Activated CD8-positive, alpha-beta memory T cell treated with anti-CD3 and anti-CD28 coated beads, Interleukin-2, amount 10 ng/mL, durations not matched to agents 7 days and 5 days (primary cell): ENCODE results near the gene NFIX. TPM values are rescaled to one million over a fixed set of nuclear protein-coding genes. Genes with fewer than 3 reads are reported as not detected.

ENCODE experiments used
- ATAC-seq: fragments of 150-1000 bp; cut with Tn5 transposase; one replicate; pipeline ENCODE4 v1.10.0; 2021; ENCODE audit warnings: moderate library complexity
- CTCF ChIA-PET: fragments of 350-600 bp; sonication (Branson Sonifier 250); formaldehyde crosslinking; loops from one replicate; lab custom pipeline; 2021; ENCODE audit warnings: antibody characterized with exemption; lab: Charles Lee
- DNase-seq: peaks from one replicate; pipeline ENCODE4 v3.0.0-alpha.2; 2020
- H3K27ac Mint-ChIP-seq: one replicate; pipeline ENCODE4 v1.8.0; 2021; ENCODE audit warnings: mild to moderate bottlenecking, mixed read lengths
- H3K27me3 Mint-ChIP-seq: one replicate; pipeline ENCODE4 v1.8.0; 2021; ENCODE audit warnings: mixed read lengths
- H3K36me3 Mint-ChIP-seq: one replicate; pipeline ENCODE4 v1.8.0; 2021; ENCODE audit warnings: mild to moderate bottlenecking, mixed read lengths
- H3K4me1 Mint-ChIP-seq: one replicate; pipeline ENCODE4 v1.8.0; 2021; ENCODE audit warnings: mixed read lengths
- H3K4me3 Mint-ChIP-seq: one replicate; pipeline ENCODE4 v1.8.0; 2021; ENCODE audit warnings: mild to moderate bottlenecking, moderate library complexity, mixed read lengths
- H3K9me3 Mint-ChIP-seq: one replicate; pipeline ENCODE4 v1.8.0; 2022; ENCODE audit warnings: low read depth, mixed read lengths
- total RNA-seq, 2 experiments: library from RNA; stranded (reverse); gene quantifications; one replicate each; pipeline ENCODE4 v1.2.3, GENCODE V29; 2021

The NFIX gene
- total RNA-seq, 2 experiments from 2014 or later = 0.21 to 0.32 TPM

- Mint-ChIP-seq H3K27ac (no peak overlapping the region), H3K27me3 (peaks cover 87% of the 10 kb centered on the region), H3K9me3 (no peaks in the 10 kb centered on the region), H3K36me3 (peaks cover 2% of the 10 kb centered on the region), H3K4me3 (no peak overlapping the region), H3K4me1 (peaks cover 11% of the 10 kb centered on the region)
- ATAC-seq (no peak), DNase-seq (no peak)
- CTCF ChIA-PET = interaction anchor here (0.7 to 1.8 kb wide), 4 partner anchors 17 to 195 kb away, joined by 3 to 7 read pairs (median 4); no protein-coding TSS in a partner anchor
These were observed 21.0 kb downstream of the NFIX start for GRCh38 chr19:13016245-13016627.

DNA sequence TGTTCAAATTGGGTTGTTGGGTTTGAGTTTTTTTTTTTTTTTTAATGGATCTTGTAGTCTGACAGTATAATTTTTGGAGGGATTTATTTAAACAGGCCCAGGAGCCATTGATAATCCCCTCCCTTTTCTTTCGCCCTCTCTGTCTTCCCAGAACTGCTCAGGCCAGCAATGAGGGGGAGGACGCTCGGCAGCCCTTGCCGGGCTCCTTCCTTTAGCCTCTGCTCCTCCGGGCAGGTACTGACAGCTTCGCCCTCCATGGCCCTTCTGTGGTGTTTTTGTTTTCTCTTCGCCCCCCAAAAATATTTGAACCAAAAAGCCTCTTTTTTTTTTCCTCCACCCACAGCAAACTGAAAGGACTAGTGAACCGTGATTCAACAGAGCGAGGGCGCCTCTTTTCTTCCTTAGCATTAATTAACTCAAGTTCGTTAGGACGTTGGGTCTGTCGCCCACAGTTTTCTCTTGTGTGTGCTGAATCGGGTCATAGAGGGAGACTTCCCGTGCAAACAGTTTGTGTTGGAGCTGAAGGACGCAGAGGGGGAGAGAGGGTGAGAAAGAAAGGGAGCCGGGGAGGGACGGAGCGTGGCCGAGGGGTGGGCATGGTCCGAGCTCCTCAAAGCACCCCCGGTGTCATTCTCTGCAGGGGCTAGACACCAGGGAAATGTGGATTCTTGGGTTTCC is 21.5 kb downstream of the NFIX start:
- Mint-ChIP-seq H3K36me3 (peaks cover 2% of the 10 kb centered on the region), H3K9me3 (no peaks in the 10 kb centered on the region), H3K4me1 (peaks cover 11% of the 10 kb centered on the region), H3K27me3 (peaks cover 86% of the 10 kb centered on the region), H3K27ac (no peak overlapping the region), H3K4me3 (no peak overlapping the region)
- CTCF ChIA-PET = interaction anchor here (0.7 to 1.8 kb wide), 4 partner anchors 17 to 195 kb away, joined by 3 to 7 read pairs (median 4); no protein-coding TSS in a partner anchor
- ATAC-seq (no peak), DNase-seq (no peak)

DNA sequence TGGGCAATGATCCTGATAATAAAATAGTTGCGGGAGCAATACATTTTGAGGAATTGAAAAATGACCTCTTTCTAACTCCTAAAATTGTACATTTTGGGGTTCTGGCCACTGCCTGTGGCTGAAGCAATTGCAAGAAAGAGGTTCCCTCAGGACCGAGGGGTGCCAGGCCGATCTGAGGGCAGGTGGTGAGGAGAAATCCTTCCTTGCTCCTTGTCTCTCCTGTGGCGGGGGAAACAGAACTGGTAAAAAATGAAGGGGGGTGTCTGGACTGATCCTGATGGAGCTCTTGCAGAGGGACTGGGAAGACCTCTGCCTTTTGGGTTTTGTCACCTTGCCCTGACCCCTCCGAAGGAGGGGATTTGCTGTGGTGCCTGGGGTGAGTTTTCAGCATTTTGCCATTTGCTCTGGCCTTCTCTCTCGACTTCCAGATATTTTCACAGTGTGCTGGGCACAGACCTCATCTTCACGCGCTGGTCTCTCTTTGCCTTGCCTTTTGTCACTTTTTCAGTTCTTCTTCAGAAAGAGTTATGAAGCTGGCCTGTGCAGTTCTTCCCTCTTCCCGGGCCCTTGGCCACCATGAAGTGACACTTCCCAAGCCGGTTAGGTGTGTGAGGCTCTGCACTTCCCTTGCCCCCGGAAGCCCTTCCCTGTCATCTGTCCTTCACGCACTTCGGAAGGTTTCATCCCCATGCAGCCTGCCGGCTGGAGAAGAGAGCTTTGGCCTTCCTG is 22.2 kb downstream of the NFIX start:
- no peak for DNase-seq
- H3K4me1 Mint-ChIP-seq = peaks cover 11% of the 10 kb centered on the region
- H3K4me3 Mint-ChIP-seq = no peak overlapping the region
- peaks cover 2% of the 10 kb centered on the region for H3K36me3 Mint-ChIP-seq
- peaks cover 87% of the 10 kb centered on the region for H3K27me3 Mint-ChIP-seq
- H3K9me3 Mint-ChIP-seq = no peaks in the 10 kb centered on the region
- CTCF ChIA-PET = interaction anchor here (1.2 to 1.9 kb wide), 3 partner anchors 16 to 44 kb away, joined by 3 to 4 read pairs (median 3); no protein-coding TSS in a partner anchor
- no peak overlapping the region for H3K27ac Mint-ChIP-seq
- ATAC-seq = no peak

DNA sequence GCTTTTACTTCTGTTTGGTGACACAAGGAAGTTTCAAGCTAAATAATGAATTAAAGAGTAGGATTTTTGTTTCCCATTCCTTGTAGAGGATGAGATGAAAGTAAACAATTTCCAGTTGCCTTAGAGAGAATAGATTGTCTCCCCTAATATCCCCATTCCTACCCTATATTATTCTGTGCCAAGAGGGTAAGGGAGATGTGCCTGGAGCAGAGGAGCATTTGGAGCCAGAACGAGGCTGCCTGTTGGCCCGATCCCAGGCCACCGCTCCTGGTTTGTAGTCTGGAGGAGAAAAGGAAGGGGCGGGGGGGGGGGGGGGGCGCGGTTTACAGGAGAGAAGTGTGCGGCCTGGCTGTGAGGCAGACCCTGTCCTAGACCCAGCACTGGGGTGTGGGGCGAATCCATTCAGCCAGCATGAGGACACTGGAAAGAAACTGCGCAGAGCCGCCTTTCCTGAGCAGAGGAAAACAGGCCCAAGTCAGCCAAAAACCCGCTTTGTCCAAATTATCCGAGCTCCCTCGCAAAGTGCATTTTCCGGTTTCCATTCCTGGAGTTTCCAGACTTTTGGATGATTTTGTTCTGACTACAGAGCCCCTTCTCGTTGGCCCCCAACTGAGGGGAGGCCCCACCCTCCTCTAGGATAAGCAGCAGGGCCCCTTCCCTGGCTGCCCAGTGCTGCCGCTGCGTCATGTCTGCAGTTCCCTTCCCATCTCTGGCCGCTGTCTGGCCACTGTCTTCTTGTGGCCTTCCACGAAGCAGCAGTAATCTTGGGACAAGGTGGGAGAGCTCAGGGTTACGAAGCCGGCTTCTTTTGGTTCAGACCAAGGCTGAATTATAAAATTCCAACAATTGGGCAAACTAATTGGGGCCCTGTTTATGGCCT is 23.0 kb downstream of the NFIX start:
- CTCF ChIA-PET = interaction anchor here (1.2 to 1.9 kb wide), 3 partner anchors 16 to 43 kb away, joined by 3 to 4 read pairs (median 3); no protein-coding TSS in a partner anchor
- no peaks in the 10 kb centered on the region for H3K36me3 Mint-ChIP-seq
- H3K9me3 Mint-ChIP-seq = no peaks in the 10 kb centered on the region
- ATAC-seq = no peak
- H3K4me3 Mint-ChIP-seq = no peak overlapping the region
- peaks cover 10% of the 10 kb centered on the region for H3K4me1 Mint-ChIP-seq
- no peak for DNase-seq
- peaks cover 85% of the 10 kb centered on the region for H3K27me3 Mint-ChIP-seq
- no peak overlapping the region for H3K27ac Mint-ChIP-seq

DNA sequence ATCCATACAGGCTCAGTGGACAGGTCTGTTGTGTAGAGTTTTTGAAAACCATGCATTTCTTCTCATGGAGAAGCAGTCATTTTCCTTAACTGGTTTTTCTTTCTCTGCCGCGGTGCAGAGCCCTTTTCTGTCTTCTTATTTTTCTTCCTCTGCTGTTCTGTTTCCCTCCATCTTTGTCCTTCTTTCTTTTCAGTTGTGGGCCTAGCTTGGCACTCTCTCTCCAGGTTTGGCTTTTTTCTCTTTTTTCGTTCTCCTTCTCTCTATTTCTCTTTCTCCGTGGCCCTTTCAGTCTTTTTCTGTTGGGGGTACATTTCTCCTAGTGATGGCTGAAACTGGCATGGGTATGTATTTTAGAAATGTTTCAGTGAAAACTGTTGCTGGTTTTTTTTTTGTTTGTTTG is 24.1 kb downstream of the NFIX start:
- DNase-seq (no peak), ATAC-seq (no peak)
- H3K27me3 Mint-ChIP-seq = peaks cover 84% of the 10 kb centered on the region
- H3K4me1 Mint-ChIP-seq = peaks cover 11% of the 10 kb centered on the region
- CTCF ChIA-PET = no interaction called here
- no peaks in the 10 kb centered on the region for H3K36me3 Mint-ChIP-seq
- no peak overlapping the region for H3K4me3 Mint-ChIP-seq
- H3K27ac Mint-ChIP-seq = no peak overlapping the region
- H3K9me3 Mint-ChIP-seq = no peaks in the 10 kb centered on the region

DNA sequence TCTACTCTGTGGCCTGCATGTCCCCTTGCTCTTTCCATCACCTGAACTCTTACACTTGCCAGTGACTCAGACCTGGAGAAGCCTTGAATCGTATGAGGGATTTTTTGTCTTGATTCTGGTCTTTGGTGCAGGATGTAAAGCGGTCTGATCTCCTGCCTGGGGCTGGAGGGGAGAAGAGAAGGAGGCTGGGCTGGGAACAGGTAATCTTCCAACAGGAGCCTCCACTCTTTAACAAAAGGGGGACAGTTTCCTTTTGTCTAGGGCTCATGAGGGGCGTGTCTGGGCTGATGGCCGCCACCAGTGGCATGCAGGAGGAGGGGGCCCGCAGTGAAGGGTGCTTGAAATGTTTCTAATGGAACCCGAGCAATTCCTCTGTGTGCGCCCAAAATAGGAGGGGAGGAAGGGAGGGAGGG is 24.7 kb downstream of the NFIX start:
- H3K27me3 Mint-ChIP-seq = peaks cover 84% of the 10 kb centered on the region
- no peak overlapping the region for H3K4me3 Mint-ChIP-seq

DNA sequence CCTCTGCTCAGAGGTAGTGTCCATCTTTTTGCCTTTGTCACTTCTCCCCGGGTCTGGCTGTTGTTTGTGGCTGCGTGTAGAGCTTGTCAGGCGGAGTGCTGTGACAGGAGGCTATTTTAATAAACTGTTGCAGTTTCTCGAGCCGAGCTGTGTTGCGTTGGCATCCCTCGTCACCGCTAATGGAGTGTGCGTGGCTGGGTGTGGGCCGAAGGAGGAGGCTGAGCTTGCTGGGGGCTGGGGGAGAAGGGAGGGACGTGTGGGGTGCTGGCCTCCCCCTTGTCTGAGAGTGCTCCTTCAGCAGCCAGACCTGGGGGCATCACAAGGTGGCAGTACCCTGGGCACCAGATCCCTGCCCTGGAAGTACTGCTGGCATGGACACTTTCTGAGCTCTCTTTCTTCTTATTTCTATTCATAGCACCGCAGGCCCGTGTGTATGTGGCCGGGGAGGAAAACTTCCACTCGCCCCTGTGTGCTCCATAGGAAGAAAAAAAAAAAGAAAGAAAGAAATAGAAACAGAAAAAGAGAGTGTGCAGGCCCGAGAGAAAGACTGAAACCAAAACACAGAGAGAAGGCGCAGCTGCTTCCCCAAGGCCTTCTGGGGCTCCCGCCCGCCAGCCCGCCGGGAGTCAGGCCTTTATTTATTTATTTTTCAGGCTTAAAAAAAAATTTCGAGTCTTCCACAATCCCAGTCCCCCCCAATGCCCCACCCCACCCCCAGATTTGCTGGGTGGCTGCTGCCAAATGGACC is 27.0 kb downstream of the NFIX start:
- H3K36me3 Mint-ChIP-seq = no peaks in the 10 kb centered on the region
- CTCF ChIA-PET = interaction anchor here (1.8 to 2.2 kb wide), 4 partner anchors 12 to 72 kb away, joined by 5 to 9 read pairs (median 7); no protein-coding TSS in a partner anchor
- ATAC-seq (no peak), DNase-seq (no peak)
- peaks cover 16% of the 10 kb centered on the region for H3K4me1 Mint-ChIP-seq
- H3K27me3 Mint-ChIP-seq = peaks cover 86% of the 10 kb centered on the region
- H3K27ac Mint-ChIP-seq = no peak overlapping the region
- no peaks in the 10 kb centered on the region for H3K9me3 Mint-ChIP-seq
- no peak overlapping the region for H3K4me3 Mint-ChIP-seq

More for the DNA sequence above, 24.7 kb downstream of the NFIX start:
- DNase-seq (no peak), ATAC-seq (no peak)
- no peaks in the 10 kb centered on the region for H3K36me3 Mint-ChIP-seq
- peaks cover 14% of the 10 kb centered on the region for H3K4me1 Mint-ChIP-seq
- no peak overlapping the region for H3K27ac Mint-ChIP-seq
- CTCF ChIA-PET = no interaction called here
- H3K9me3 Mint-ChIP-seq = no peaks in the 10 kb centered on the region

- CTCF ChIA-PET = interaction anchor here (1.1 to 2.2 kb wide), 7 partner anchors 10 to 71 kb away, joined by 3 to 9 read pairs (median 7); no protein-coding TSS in a partner anchor
- Mint-ChIP-seq H3K27me3 (peaks cover 78% of the 10 kb centered on the region), H3K4me1 (peaks cover 16% of the 10 kb centered on the region), H3K27ac (no peak overlapping the region), H3K4me3 (peak overlapping the region; percentile 60), H3K9me3 (no peaks in the 10 kb centered on the region), H3K36me3 (no peaks in the 10 kb centered on the region)
- ATAC-seq = no peak
- no peak for DNase-seq
These were observed 27.8 kb downstream of the NFIX start for GRCh38 chr19:13022859-13023636.

DNA sequence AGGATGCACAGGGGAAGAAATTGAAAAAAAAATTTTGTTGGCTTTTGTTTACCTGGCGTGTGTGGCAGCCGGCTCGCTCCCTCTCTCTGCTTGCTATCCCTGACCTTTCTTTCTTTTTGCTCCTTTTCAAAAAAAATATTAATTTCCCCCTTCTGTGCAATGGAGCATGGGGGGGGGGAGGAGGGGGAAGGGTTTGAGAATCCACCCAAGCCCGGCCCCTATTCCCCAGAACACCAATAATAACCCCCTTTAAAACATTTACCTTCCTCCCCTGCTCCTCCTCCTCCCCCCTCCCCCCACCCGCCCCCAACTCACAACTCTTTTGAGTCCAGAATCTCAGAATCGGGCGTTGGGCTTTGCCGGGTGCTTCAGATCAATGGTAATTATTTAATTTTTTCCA is 28.4 kb downstream of the NFIX start:
- Mint-ChIP-seq H3K36me3 (no peaks in the 10 kb centered on the region), H3K27ac (no peak overlapping the region), H3K4me3 (peak overlapping the region; percentile 60), H3K9me3 (no peaks in the 10 kb centered on the region), H3K27me3 (peaks cover 79% of the 10 kb centered on the region), H3K4me1 (peaks cover 16% of the 10 kb centered on the region)
- CTCF ChIA-PET = interaction anchor here (0.7 to 1.7 kb wide), 6 partner anchors 10 to 74 kb away, joined by 3 to 9 read pairs (median 5); no protein-coding TSS in a partner anchor
- ATAC-seq (no peak), DNase-seq (no peak)

GRCh38 chr19:13024126-13024950 is 29.1 kb downstream of the NFIX start:
- H3K9me3 Mint-ChIP-seq = no peaks in the 10 kb centered on the region
- H3K27me3 Mint-ChIP-seq = peaks cover 78% of the 10 kb centered on the region
- DNase-seq (no peak), ATAC-seq (no peak)
- no peaks in the 10 kb centered on the region for H3K36me3 Mint-ChIP-seq
- CTCF ChIA-PET = interaction anchor here (0.7 to 1.7 kb wide), 6 partner anchors 9 to 73 kb away, joined by 3 to 9 read pairs (median 6); no protein-coding TSS in a partner anchor
- H3K4me1 Mint-ChIP-seq = peaks cover 16% of the 10 kb centered on the region
- no peak overlapping the region for H3K27ac Mint-ChIP-seq
- peak overlapping the region; percentile 37 for H3K4me3 Mint-ChIP-seq
